H1 (cell line): Measurements from ENCODE around the gene EGFLAM.

ENCODE experiments used
- CBX5 ChIP-seq: fragments of 300-800, 300-1000 bp; sonication (generic); IDR thresholded peaks from 2 replicates; pipeline ENCODE4 v1.7.1; 2016; ENCODE audit warnings: antibody characterized with exemption, low read length, low read depth
- CREB1 ChIP-seq: IDR thresholded peaks from 2 replicates; pipeline ENCODE4 v1.6.1; 2012; ENCODE audit warnings: inconsistent platforms
- CTCF ChIP-seq, 3 experiments: IDR thresholded peaks; 1 replicate in 2 of 3; 2 replicates in 1 of 3; pipeline versions ENCODE4 v1.5.1 to v1.6.1; 2011; ENCODE audit warnings: low read length in 3 of 3, mild to moderate bottlenecking in 3 of 3, inconsistent platforms in 2 of 3, low read depth in 1 of 3, moderate library complexity in 1 of 3; ENCODE audit not compliant: insufficient read depth in 1 of 3; ENCODE audit errors: control extremely low read depth in 1 of 3
- EP300 ChIP-seq, 2 experiments: IDR thresholded peaks; 1 replicate in 1 of 2; 2 replicates in 1 of 2; pipeline ENCODE4 v1.6.1; 2011 to 2012; ENCODE audit warnings: low read depth in 2 of 2, low read length in 2 of 2, mild to moderate bottlenecking in 2 of 2, borderline replicate concordance in 1 of 2, inconsistent platforms in 1 of 2, moderate library complexity in 1 of 2
- EZH2 ChIP-seq: fragments of 200-600 bp; sonication (generic); IDR thresholded peaks from 2 replicates; pipeline ENCODE4 v1.7.1; 2012; ENCODE audit warnings: low read depth, mild to moderate bottlenecking, moderate library complexity, low read length, inconsistent platforms; ENCODE audit not compliant: severe bottlenecking
- FOSL1 ChIP-seq: IDR thresholded peaks from 2 replicates; pipeline ENCODE4 v1.6.1; 2011; ENCODE audit warnings: mild to moderate bottlenecking, low read depth, low read length, moderate library complexity; ENCODE audit not compliant: insufficient read depth
- GABPA ChIP-seq: IDR thresholded peaks from 2 replicates; pipeline ENCODE4 v1.6.1; 2011; ENCODE audit warnings: mild to moderate bottlenecking, low read length, moderate library complexity, borderline replicate concordance; ENCODE audit not compliant: insufficient read depth
- POLR2A ChIP-seq, 2 experiments: IDR thresholded peaks; 1 replicate in 1 of 2; 2 replicates in 1 of 2; pipeline ENCODE4 v1.6.1; 2011; ENCODE audit warnings: low read depth in 2 of 2, low read length in 2 of 2, mild to moderate bottlenecking in 2 of 2; ENCODE audit errors: control extremely low read depth in 1 of 2
- POLR2AphosphoS5 ChIP-seq: IDR thresholded peaks from 2 replicates; pipeline ENCODE4 v1.6.1; 2011; ENCODE audit warnings: low read depth, low read length
- SIRT6 ChIP-seq: IDR thresholded peaks from one replicate; pipeline ENCODE4 v1.7.1; 2012; ENCODE audit warnings: low read length, inconsistent platforms
- SP1 ChIP-seq: IDR thresholded peaks from 2 replicates; pipeline ENCODE4 v1.6.1; 2011; ENCODE audit warnings: low read depth, low read length
- SP4 ChIP-seq: IDR thresholded peaks from 2 replicates; pipeline ENCODE4 v1.6.1; 2012; ENCODE audit warnings: low read length, inconsistent platforms
- ZNF274 ChIP-seq: IDR thresholded peaks from 2 replicates; pipeline ENCODE4 v1.7.0; 2012; ENCODE audit warnings: low read length, borderline replicate concordance; ENCODE audit errors: extremely low read depth
- TF ChIP-seq, protein P1 (sequence below): IDR thresholded peaks from 2 replicates; pipeline ENCODE4 v1.6.1; 2011; ENCODE audit warnings: low read length, improper control_type of control experiment

GRCh38 chr5:38445374-38446028 lies 187.1 kb downstream of the EGFLAM start:
- TF ChIP-seq CTCF (IDR thresholded peaks at IDR 0.05; ENCODE audit: control extremely low read depth in 1 of 3, insufficient read depth in 1 of 3, low read depth in 1 of 3, low read length in 3 of 3) (no peak), FOSL1 (no peak), POLR2AphosphoS5 (no peak), SP4 (no peak), SP1 (no peak), GABPA (no peak), POLR2A (IDR thresholded peaks at IDR 0.05; ENCODE audit: control extremely low read depth in 1 of 2, low read depth in 2 of 2, low read length in 2 of 2) (no peak), CREB1 (no peak), ZNF274 (no peak), CBX5 (no peak), SIRT6 (no peak), EP300 (IDR thresholded peaks at IDR 0.05; ENCODE audit: borderline replicate concordance in 1 of 2, low read depth in 2 of 2, low read length in 2 of 2) (no peak), EZH2 (no peak)
- TF ChIP-seq, protein P1, sequence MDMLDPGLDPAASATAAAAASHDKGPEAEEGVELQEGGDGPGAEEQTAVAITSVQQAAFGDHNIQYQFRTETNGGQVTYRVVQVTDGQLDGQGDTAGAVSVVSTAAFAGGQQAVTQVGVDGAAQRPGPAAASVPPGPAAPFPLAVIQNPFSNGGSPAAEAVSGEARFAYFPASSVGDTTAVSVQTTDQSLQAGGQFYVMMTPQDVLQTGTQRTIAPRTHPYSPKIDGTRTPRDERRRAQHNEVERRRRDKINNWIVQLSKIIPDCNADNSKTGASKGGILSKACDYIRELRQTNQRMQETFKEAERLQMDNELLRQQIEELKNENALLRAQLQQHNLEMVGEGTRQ: no peak
